Measurements from ENCODE around the gene SHH. TPM values are rescaled to one million over a fixed set of nuclear protein-coding genes. Genes with fewer than 3 reads are reported as not detected.

The SHH gene
- total RNA-seq, 1 donor from 2014 or later, result 0.16 TPM

DNA sequence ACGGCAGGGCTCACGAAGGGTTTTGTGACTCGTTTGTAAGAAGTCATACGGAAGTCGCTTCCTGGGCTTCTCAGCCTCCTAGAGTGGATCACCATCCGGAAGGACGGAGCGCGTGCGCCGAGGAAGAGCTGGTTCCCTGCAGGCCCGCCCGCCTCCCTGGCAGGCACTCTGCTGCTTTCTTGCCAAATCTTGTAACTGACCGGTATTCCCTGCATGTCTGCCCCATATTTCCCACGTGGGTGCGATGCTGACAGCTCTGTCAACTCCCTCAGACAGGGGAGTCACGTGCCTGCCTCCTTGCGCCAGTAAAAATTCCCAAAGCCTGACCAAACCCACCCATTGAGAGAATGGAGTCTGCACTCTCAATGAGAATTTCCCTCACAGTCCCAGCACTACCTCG lies 12.7 kb downstream of the SHH start:
- Histone ChIP-seq H3K79me2 (ENCODE audit: insufficient read depth, low read length) (no peaks in the 10 kb centered on the region), H3K27me3 (ENCODE audit: insufficient read depth, low read length) (peaks cover 47% of the 10 kb centered on the region), H3K9me3 (ENCODE audit: insufficient read depth, low read depth, low read length) (no peaks in the 10 kb centered on the region), H3K36me3 (ENCODE audit: insufficient read depth, low read length) (no peaks in the 10 kb centered on the region), H3K4me1 (ENCODE audit: insufficient read depth, low read length) (peaks cover 8% of the 10 kb centered on the region), H3K4me3 (ENCODE audit: insufficient read depth, low read depth, low read length) (no peak overlapping the region), H2AFZ (ENCODE audit: low read depth, low read length) (no peak overlapping the region), H4K20me1 (ENCODE audit: insufficient read depth, low read length) (no peaks in the 10 kb centered on the region), H3K4me2 (ENCODE audit: low read length) (peak overlapping the region; percentile 25), H3K27ac (ENCODE audit: low read depth, low read length) (no peak overlapping the region), H3K9ac (ENCODE audit: low read length) (no peak overlapping the region)
- no peak overlapping the region for H3K27ac Mint-ChIP-seq (ENCODE audit: unreplicated experiment)
- H3K4me1 Mint-ChIP-seq (ENCODE audit: low read depth, unreplicated experiment), result no peaks in the 10 kb centered on the region
- TF ChIP-seq EZH2 (IDR thresholded peaks at IDR 0.05; ENCODE audit: insufficient read depth, low read length), result no peak
- TF ChIP-seq, protein P1, sequence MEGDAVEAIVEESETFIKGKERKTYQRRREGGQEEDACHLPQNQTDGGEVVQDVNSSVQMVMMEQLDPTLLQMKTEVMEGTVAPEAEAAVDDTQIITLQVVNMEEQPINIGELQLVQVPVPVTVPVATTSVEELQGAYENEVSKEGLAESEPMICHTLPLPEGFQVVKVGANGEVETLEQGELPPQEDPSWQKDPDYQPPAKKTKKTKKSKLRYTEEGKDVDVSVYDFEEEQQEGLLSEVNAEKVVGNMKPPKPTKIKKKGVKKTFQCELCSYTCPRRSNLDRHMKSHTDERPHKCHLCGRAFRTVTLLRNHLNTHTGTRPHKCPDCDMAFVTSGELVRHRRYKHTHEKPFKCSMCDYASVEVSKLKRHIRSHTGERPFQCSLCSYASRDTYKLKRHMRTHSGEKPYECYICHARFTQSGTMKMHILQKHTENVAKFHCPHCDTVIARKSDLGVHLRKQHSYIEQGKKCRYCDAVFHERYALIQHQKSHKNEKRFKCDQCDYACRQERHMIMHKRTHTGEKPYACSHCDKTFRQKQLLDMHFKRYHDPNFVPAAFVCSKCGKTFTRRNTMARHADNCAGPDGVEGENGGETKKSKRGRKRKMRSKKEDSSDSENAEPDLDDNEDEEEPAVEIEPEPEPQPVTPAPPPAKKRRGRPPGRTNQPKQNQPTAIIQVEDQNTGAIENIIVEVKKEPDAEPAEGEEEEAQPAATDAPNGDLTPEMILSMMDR (IDR thresholded peaks at IDR 0.05; ENCODE audit: insufficient read depth, low read depth, low read length), result no peak
- peaks cover 2% of the 10 kb centered on the region for H3K36me3 Mint-ChIP-seq (ENCODE audit: low read depth, unreplicated experiment)
- DNase-seq (ENCODE audit: low read depth), result no peak
- H3K4me3 Mint-ChIP-seq (ENCODE audit: unreplicated experiment), result no peak overlapping the region
- H3K27me3 Mint-ChIP-seq (ENCODE audit: low read depth, unreplicated experiment), result peaks cover 54% of the 10 kb centered on the region
- peaks cover 3% of the 10 kb centered on the region for H3K9me3 Mint-ChIP-seq (ENCODE audit: unreplicated experiment)
- FAIRE-seq, result no peak

DNA sequence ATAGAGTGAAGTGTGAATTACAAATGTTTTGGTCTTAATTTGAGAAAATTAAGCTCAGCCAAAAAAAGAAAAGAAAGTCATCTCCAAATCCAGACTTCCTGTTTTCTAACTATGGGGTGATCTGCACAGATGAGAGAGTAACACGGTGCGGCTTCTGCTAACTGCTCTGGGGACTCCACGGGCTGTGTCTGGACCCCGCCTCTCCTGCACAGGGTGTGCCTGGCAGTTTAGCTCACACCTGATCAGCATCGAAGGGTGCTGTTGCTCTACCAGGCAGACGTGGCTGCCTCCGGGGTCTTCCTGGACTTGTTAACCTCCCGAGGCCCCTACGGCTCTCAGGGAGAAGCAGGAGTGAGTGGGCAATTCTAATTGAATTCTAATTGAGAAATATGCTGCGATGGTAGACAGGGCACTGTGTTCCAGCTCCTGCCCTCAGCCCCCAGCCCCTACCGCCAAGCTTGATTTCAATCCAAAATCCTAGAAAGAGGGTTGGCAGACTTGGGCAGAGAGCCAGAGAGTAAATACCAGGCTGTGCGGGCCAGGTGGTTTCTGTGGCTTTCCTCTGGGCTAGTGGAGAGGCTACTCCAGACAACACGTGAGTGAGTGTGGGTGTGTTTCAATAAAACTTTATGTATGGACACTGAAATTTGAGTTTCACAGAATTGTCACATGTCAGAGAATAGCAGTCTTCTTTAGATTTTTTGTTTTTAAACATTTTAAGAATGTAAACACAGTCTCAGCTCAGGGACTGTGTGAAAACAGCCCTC lies 13.4 kb downstream of the SHH start:
- FAIRE-seq (no peak), DNase-seq (ENCODE audit: low read depth) (no peak)
- Histone ChIP-seq H3K9ac (ENCODE audit: low read length) (no peak overlapping the region), H3K36me3 (ENCODE audit: insufficient read depth, low read length) (no peaks in the 10 kb centered on the region), H3K79me2 (ENCODE audit: insufficient read depth, low read length) (no peaks in the 10 kb centered on the region), H3K9me3 (ENCODE audit: insufficient read depth, low read depth, low read length) (no peaks in the 10 kb centered on the region), H2AFZ (ENCODE audit: low read depth, low read length) (no peak overlapping the region), H3K4me2 (ENCODE audit: low read length) (no peak overlapping the region), H3K27ac (ENCODE audit: low read depth, low read length) (no peak overlapping the region), H3K4me1 (ENCODE audit: insufficient read depth, low read length) (peaks cover 6% of the 10 kb centered on the region), H4K20me1 (ENCODE audit: insufficient read depth, low read length) (no peaks in the 10 kb centered on the region), H3K4me3 (ENCODE audit: insufficient read depth, low read depth, low read length) (no peak overlapping the region), H3K27me3 (ENCODE audit: insufficient read depth, low read length) (peaks cover 46% of the 10 kb centered on the region)
- Mint-ChIP-seq H3K27me3 (ENCODE audit: low read depth, unreplicated experiment) (peaks cover 57% of the 10 kb centered on the region), H3K4me1 (ENCODE audit: low read depth, unreplicated experiment) (no peaks in the 10 kb centered on the region), H3K4me3 (ENCODE audit: unreplicated experiment) (no peak overlapping the region), H3K36me3 (ENCODE audit: low read depth, unreplicated experiment) (peaks cover 2% of the 10 kb centered on the region), H3K9me3 (ENCODE audit: unreplicated experiment) (peaks cover 3% of the 10 kb centered on the region), H3K27ac (ENCODE audit: unreplicated experiment) (no peak overlapping the region)
- TF ChIP-seq EZH2 (IDR thresholded peaks at IDR 0.05; ENCODE audit: insufficient read depth, low read length), result no peak
- TF ChIP-seq, protein P1 (IDR thresholded peaks at IDR 0.05; ENCODE audit: insufficient read depth, low read depth, low read length), result no peak
